Calu3 (cell line): ENCODE data around the gene MESP1. TPM values are rescaled to one million over a fixed set of nuclear protein-coding genes. Genes with fewer than 3 reads are reported as not detected.

ENCODE experiments used
- BruUV-seq: library from RNA; stranded (reverse); fragments of 400-500 nt; replicated peaks from 2 replicates; lab custom pipeline; 2021; lab: Mats Ljungman, UMichigan
- CTCF ChIA-PET: fragments of 300-600 bp; sonication (Branson Sonifier 250); formaldehyde crosslinking; loops from one replicate; lab custom pipeline; 2022; ENCODE audit warnings: antibody characterized with exemption; lab: Charles Lee
- DNase-seq: peaks from one replicate; pipeline ENCODE4 v3.0.0; 2022
- H3K27ac Mint-ChIP-seq: one replicate; pipeline ENCODE4 v1.8.0; 2022; ENCODE audit warnings: mixed read lengths; ENCODE audit not compliant: unreplicated experiment
- H3K27me3 Mint-ChIP-seq: one replicate; pipeline ENCODE4 v1.8.0; 2022; ENCODE audit warnings: mixed read lengths; ENCODE audit not compliant: unreplicated experiment
- H3K36me3 Mint-ChIP-seq: one replicate; pipeline ENCODE4 v1.8.0; 2022; ENCODE audit warnings: mild to moderate bottlenecking, moderate library complexity, mixed read lengths; ENCODE audit not compliant: insufficient read depth, unreplicated experiment
- H3K4me1 Mint-ChIP-seq: one replicate; pipeline ENCODE4 v1.8.0; 2022; ENCODE audit warnings: mild to moderate bottlenecking, low read depth, mixed read lengths; ENCODE audit not compliant: unreplicated experiment
- H3K4me3 Mint-ChIP-seq: one replicate; pipeline ENCODE4 v1.8.0; 2022; ENCODE audit warnings: mild to moderate bottlenecking, low read depth, moderate library complexity, mixed read lengths; ENCODE audit not compliant: unreplicated experiment
- H3K9me3 Mint-ChIP-seq: one replicate; pipeline ENCODE4 v1.8.0; 2022; ENCODE audit warnings: low read depth, mixed read lengths; ENCODE audit not compliant: unreplicated experiment
- CTCF ChIP-seq: fragments of 200-600 bp; IDR thresholded peaks from one replicate; pipeline ENCODE4 v1.8.0; 2022; ENCODE audit warnings: antibody characterized with exemption; ENCODE audit not compliant: unreplicated experiment
- intact Hi-C: fragments of 100-400 bp; cut with micrococcal nuclease; formaldehyde crosslinking; loops from one replicate; pipeline ENCODE4 v1.10.0; 2022; ENCODE audit not compliant: unreplicated experiment
- total RNA-seq: library from RNA; stranded (reverse); gene quantifications from 2 replicates; pipeline ENCODE4 v1.2.3, GENCODE V29; 2022

MESP1 gene
- total RNA-seq, 1 experiment from 2014 or later, result 5.3 TPM

GRCh38 chr15:89797678-89798201, 46.7 kb upstream of the MESP1 start:
- no peak for TF ChIP-seq CTCF
- no peak for DNase-seq
- Mint-ChIP-seq H3K36me3 (no peaks in the 10 kb centered on the region), H3K4me3 (no peak overlapping the region), H3K4me1 (peaks cover 11% of the 10 kb centered on the region), H3K9me3 (no peaks in the 10 kb centered on the region), H3K27me3 (peaks cover 15% of the 10 kb centered on the region), H3K27ac (no peak overlapping the region)
- intact Hi-C loops, result no loop called here
- CTCF ChIA-PET, result interaction anchor here (0.7 kb wide), 1 partner anchor 60 kb away, joined by 7 read pairs; no protein-coding TSS in a partner anchor
- no TSS peak for BruUV-seq

- no peaks in the 10 kb centered on the region for H3K27me3 Mint-ChIP-seq
- TF ChIP-seq CTCF, result no peak
- no TSS peak for BruUV-seq
- H3K9me3 Mint-ChIP-seq, result no peaks in the 10 kb centered on the region
- CTCF ChIA-PET, result no interaction called here
- H3K4me3 Mint-ChIP-seq, result no peak overlapping the region
- H3K27ac Mint-ChIP-seq, result no peak overlapping the region
- intact Hi-C loops, result no loop called here
- no peaks in the 10 kb centered on the region for H3K36me3 Mint-ChIP-seq
- no peak for DNase-seq
- peaks cover 11% of the 10 kb centered on the region for H3K4me1 Mint-ChIP-seq
These were observed 44.9 kb upstream of the MESP1 start for GRCh38 chr15:89795996-89796395.

- CTCF ChIA-PET, result interaction anchor here (0.6 to 0.7 kb wide), 3 partner anchors 14 to 1847 kb away, joined by 3 to 4 read pairs (median 3); no protein-coding TSS in a partner anchor
- H3K4me3 Mint-ChIP-seq, result no peak overlapping the region
- H3K9me3 Mint-ChIP-seq, result no peaks in the 10 kb centered on the region
- no peak for DNase-seq
- BruUV-seq, result no TSS peak
- TF ChIP-seq CTCF, result no peak
- H3K4me1 Mint-ChIP-seq, result peaks cover 11% of the 10 kb centered on the region
- no peaks in the 10 kb centered on the region for H3K36me3 Mint-ChIP-seq
- H3K27me3 Mint-ChIP-seq, result no peaks in the 10 kb centered on the region
- intact Hi-C loops, result no loop called here
- H3K27ac Mint-ChIP-seq, result peak overlapping the region; percentile 5
These were observed 43.7 kb upstream of the MESP1 start for GRCh38 chr15:89794627-89795241.

GRCh38 chr15:89792106-89792805, 41.2 kb upstream of the MESP1 start:
- Mint-ChIP-seq H3K4me1 (peaks cover 11% of the 10 kb centered on the region), H3K36me3 (no peaks in the 10 kb centered on the region), H3K27ac (no peak overlapping the region), H3K4me3 (no peak overlapping the region), H3K27me3 (no peaks in the 10 kb centered on the region), H3K9me3 (no peaks in the 10 kb centered on the region)
- CTCF ChIA-PET, result interaction anchor here (0.5 kb wide), 1 partner anchor 20 kb away, joined by 4 read pairs; no protein-coding TSS in a partner anchor
- DNase-seq, result no peak
- intact Hi-C loops, result no loop called here
- no TSS peak for BruUV-seq
- TF ChIP-seq CTCF, result no peak
